Measurements from ENCODE around the gene NECTIN1.

Gene NECTIN1

DNA sequence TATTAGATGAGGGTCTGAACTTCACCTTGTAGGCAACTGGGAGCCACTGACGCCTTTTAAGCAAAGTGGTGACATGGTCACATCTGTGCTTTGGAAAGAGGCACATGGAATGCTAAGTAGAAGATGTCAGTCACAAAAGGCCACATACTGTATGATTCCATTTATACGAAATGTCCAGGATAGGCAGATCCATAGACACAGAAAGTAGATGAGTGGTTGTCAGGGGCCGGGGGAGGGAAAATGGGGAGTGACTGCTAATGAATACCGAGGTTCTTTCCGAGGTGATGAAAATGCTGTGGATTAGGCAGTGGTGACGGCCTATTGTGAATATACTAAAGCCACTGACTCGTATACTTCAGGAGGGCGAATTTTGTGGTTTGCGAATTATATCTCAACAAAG lies 20.6 kb downstream of the NECTIN1 start:
- no peaks in the 10 kb centered on the region for H3K27me3 Mint-ChIP-seq
- no peak overlapping the region for H3K27ac Mint-ChIP-seq
- no peaks in the 10 kb centered on the region for H3K36me3 Mint-ChIP-seq (ENCODE audit: low read depth)
- peaks cover 56% of the 10 kb centered on the region for H3K4me1 Mint-ChIP-seq (ENCODE audit: low read depth)
- no peak overlapping the region for H3K4me3 Mint-ChIP-seq
- intact Hi-C loops (cut with micrococcal nuclease), result no loop called here
- H3K9me3 Mint-ChIP-seq, result no peaks in the 10 kb centered on the region

GRCh38 chr11:119706887-119707286 lies 22.1 kb downstream of the NECTIN1 start:
- intact Hi-C loops (cut with micrococcal nuclease), result no loop called here
- no peaks in the 10 kb centered on the region for H3K36me3 Mint-ChIP-seq (ENCODE audit: low read depth)

GRCh38 chr11:119706029-119706428 lies 23.0 kb downstream of the NECTIN1 start:
- Mint-ChIP-seq H3K27ac (no peak overlapping the region), H3K36me3 (ENCODE audit: low read depth) (no peaks in the 10 kb centered on the region), H3K27me3 (no peaks in the 10 kb centered on the region), H3K4me3 (no peak overlapping the region), H3K4me1 (ENCODE audit: low read depth) (peaks cover 35% of the 10 kb centered on the region), H3K9me3 (no peaks in the 10 kb centered on the region)
- intact Hi-C loops (cut with micrococcal nuclease), result no loop called here

More at GRCh38 chr11:119706887-119707286, 22.1 kb downstream of the NECTIN1 start:
- H3K4me3 Mint-ChIP-seq, result no peak overlapping the region
- no peaks in the 10 kb centered on the region for H3K9me3 Mint-ChIP-seq
- H3K4me1 Mint-ChIP-seq (ENCODE audit: low read depth), result peaks cover 41% of the 10 kb centered on the region
- H3K27ac Mint-ChIP-seq, result no peak overlapping the region
- no peaks in the 10 kb centered on the region for H3K27me3 Mint-ChIP-seq

DNA sequence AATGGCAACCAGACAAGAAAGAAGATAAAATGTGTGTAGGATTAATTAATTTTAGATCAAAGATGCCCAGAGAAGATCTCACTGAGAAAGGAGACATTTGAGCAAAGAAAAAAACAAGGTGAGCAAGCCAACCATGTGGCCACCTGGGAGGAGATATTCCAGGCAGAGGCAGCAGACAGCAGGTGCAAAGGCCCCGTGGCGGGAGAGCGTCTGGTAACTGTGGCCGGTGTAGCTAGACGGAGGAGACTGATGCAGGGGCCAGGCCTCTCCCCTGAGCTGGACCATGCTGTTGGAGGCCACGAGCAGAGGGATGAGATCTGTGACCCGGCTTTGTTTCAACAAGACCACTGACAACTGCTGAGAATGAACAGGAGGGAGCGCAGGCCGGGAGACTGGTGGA lies 23.6 kb downstream of the NECTIN1 start:
- intact Hi-C loops (cut with micrococcal nuclease), result no loop called here
- no peak overlapping the region for H3K4me3 Mint-ChIP-seq
- no peaks in the 10 kb centered on the region for H3K27me3 Mint-ChIP-seq
- H3K4me1 Mint-ChIP-seq (ENCODE audit: low read depth), result peaks cover 40% of the 10 kb centered on the region
- H3K27ac Mint-ChIP-seq, result no peak overlapping the region
- no peaks in the 10 kb centered on the region for H3K9me3 Mint-ChIP-seq
- H3K36me3 Mint-ChIP-seq (ENCODE audit: low read depth), result no peaks in the 10 kb centered on the region

- Mint-ChIP-seq H3K9me3 (no peaks in the 10 kb centered on the region), H3K36me3 (ENCODE audit: low read depth) (no peaks in the 10 kb centered on the region), H3K27ac (no peak overlapping the region), H3K4me1 (ENCODE audit: low read depth) (peaks cover 38% of the 10 kb centered on the region), H3K4me3 (no peak overlapping the region), H3K27me3 (no peaks in the 10 kb centered on the region)
- intact Hi-C loops (cut with micrococcal nuclease), result no loop called here
These were observed 24.2 kb downstream of the NECTIN1 start for GRCh38 chr11:119704849-119705248.

- no peak overlapping the region for H3K27ac Mint-ChIP-seq
- H3K4me1 Mint-ChIP-seq (ENCODE audit: low read depth), result peaks cover 22% of the 10 kb centered on the region
- no peaks in the 10 kb centered on the region for H3K36me3 Mint-ChIP-seq (ENCODE audit: low read depth)
- H3K9me3 Mint-ChIP-seq, result no peaks in the 10 kb centered on the region
- H3K4me3 Mint-ChIP-seq, result no peak overlapping the region
- intact Hi-C loops (cut with micrococcal nuclease), result no loop called here
- H3K27me3 Mint-ChIP-seq, result no peaks in the 10 kb centered on the region
These were observed 27.1 kb downstream of the NECTIN1 start for GRCh38 chr11:119701591-119702549.

DNA sequence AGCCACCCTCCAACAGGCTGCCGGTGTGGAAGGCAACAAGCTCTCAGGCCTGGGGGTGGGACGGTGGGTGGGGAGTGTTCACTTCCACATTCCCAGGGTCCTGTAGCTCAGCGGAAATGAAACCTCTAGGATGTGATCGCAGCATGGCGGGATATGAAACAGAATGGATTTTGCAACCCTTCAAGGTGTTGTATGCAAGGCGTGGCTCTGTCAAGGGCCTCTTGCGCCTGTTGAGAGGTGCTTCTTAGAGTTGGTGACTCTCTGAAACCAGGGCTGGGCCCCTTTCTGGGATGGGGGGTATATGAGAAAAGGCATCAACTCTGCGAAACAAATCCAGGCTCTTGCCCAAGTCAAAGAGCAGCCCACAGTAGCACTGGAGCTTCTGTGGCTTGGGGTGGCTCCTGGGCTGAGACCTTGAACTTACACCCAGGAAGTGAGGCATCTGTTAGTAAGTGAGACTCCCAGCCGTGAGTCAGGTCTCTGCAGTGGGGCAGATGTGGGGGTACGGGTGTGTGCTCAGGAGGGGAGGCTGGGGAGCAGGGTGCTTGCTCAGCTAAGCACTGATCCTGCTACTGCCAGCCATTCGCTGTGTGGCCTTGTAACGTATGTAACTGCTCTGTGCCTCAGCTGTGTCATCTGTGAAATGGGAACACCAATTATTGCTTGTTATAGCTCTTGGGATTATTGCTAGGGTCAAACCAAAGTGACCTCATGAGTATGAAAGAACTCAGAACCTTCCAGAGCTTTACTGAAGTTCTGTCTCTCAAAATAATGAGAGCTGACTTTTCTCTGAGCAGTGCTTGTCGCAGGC lies 28.3 kb downstream of the NECTIN1 start:
- no peaks in the 10 kb centered on the region for H3K27me3 Mint-ChIP-seq
- H3K27ac Mint-ChIP-seq, result no peak overlapping the region
- H3K9me3 Mint-ChIP-seq, result no peaks in the 10 kb centered on the region
- no peaks in the 10 kb centered on the region for H3K36me3 Mint-ChIP-seq (ENCODE audit: low read depth)
- peaks cover 19% of the 10 kb centered on the region for H3K4me1 Mint-ChIP-seq (ENCODE audit: low read depth)
- intact Hi-C loops (cut with micrococcal nuclease), result no loop called here
- H3K4me3 Mint-ChIP-seq, result no peak overlapping the region

GRCh38 chr11:119700030-119700429 lies 29.0 kb downstream of the NECTIN1 start:
- Mint-ChIP-seq H3K4me3 (no peak overlapping the region), H3K9me3 (no peaks in the 10 kb centered on the region), H3K27ac (no peak overlapping the region), H3K27me3 (no peaks in the 10 kb centered on the region), H3K36me3 (ENCODE audit: low read depth) (no peaks in the 10 kb centered on the region), H3K4me1 (ENCODE audit: low read depth) (peaks cover 12% of the 10 kb centered on the region)
- intact Hi-C loops (cut with micrococcal nuclease), result no loop called here

DNA sequence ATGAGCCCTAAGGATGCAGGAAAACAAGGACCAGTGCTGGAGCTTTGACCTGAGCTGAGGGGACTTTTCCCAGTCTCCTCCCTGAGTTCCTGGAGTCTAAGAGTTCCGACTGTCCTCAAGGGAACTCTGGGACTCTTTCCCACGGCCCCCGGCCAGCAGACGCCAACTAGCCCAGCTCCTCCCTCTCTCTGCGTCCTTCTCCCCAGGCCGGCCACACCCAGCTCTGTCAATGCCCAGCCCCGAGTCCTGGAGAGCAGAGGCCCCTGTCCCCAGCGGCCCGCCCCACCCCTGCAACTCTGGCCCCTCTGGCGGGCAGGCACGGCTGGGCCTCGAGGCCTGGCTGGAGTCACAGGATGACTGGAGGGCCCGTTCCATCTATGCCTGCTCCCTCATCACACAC lies 29.8 kb downstream of the NECTIN1 start:
- Mint-ChIP-seq H3K9me3 (no peaks in the 10 kb centered on the region), H3K27ac (no peak overlapping the region), H3K27me3 (no peaks in the 10 kb centered on the region), H3K4me1 (ENCODE audit: low read depth) (peaks cover 19% of the 10 kb centered on the region), H3K4me3 (no peak overlapping the region), H3K36me3 (ENCODE audit: low read depth) (no peaks in the 10 kb centered on the region)
- intact Hi-C loops (cut with micrococcal nuclease), result no loop called here

GRCh38 chr11:119697882-119698281 lies 31.1 kb downstream of the NECTIN1 start:
- peaks cover 23% of the 10 kb centered on the region for H3K4me1 Mint-ChIP-seq (ENCODE audit: low read depth)
- H3K4me3 Mint-ChIP-seq, result no peak overlapping the region
- no peaks in the 10 kb centered on the region for H3K36me3 Mint-ChIP-seq (ENCODE audit: low read depth)
- H3K9me3 Mint-ChIP-seq, result no peaks in the 10 kb centered on the region
- intact Hi-C loops (cut with micrococcal nuclease), result no loop called here
- no peaks in the 10 kb centered on the region for H3K27me3 Mint-ChIP-seq
- no peak overlapping the region for H3K27ac Mint-ChIP-seq

- Mint-ChIP-seq H3K27ac (no peak overlapping the region), H3K36me3 (ENCODE audit: low read depth) (no peaks in the 10 kb centered on the region), H3K4me3 (no peak overlapping the region), H3K9me3 (no peaks in the 10 kb centered on the region), H3K4me1 (ENCODE audit: low read depth) (peaks cover 23% of the 10 kb centered on the region), H3K27me3 (no peaks in the 10 kb centered on the region)
- intact Hi-C loops (cut with micrococcal nuclease), result no loop called here
These were observed 31.6 kb downstream of the NECTIN1 start for GRCh38 chr11:119697445-119697844.

DNA sequence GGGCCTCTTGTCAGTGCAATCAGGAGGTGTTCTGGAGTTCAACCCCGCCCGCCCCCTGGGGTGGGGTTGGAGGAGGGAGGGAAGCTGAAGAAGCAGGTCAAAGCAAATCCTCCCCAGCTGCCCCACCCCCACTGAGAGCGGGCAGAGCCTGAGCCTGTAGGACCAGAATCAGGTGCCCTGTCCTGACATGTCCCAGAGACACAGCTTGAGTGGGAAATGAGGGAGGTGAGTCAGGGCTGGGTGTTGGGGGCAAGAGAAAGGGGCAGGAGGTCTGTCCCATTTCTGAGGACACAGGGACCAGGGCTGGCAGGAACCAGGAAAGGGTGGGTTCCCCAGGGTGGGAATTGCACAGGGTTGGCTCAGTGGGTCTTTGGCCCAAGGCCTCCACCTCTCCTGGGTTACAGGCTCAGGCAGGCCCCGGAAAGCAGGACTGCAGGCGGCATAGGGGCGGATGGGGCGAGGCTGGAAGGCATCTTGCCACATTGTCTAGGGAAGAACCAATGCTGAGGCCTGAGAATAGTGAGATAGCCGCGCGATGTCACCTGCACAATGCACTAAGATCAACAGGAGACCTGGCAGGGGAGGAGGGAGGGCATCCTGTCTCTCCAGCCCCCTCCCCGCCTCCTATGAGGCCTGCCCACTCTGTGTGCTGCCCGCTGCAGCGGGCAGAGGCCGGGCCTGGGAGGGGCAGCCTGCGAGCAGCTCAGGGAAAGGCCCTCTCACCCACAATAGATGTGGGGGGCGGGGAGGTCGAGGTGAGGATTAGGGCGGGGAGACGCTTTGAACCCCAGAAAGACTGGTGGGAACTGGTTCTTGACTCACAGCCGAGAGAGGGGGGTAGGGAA lies 32.4 kb downstream of the NECTIN1 start:
- Mint-ChIP-seq H3K36me3 (ENCODE audit: low read depth) (no peaks in the 10 kb centered on the region), H3K4me1 (ENCODE audit: low read depth) (peaks cover 27% of the 10 kb centered on the region), H3K27ac (no peak overlapping the region), H3K27me3 (no peaks in the 10 kb centered on the region), H3K9me3 (no peaks in the 10 kb centered on the region), H3K4me3 (no peak overlapping the region)
- intact Hi-C loops (cut with micrococcal nuclease), result no loop called here

DNA sequence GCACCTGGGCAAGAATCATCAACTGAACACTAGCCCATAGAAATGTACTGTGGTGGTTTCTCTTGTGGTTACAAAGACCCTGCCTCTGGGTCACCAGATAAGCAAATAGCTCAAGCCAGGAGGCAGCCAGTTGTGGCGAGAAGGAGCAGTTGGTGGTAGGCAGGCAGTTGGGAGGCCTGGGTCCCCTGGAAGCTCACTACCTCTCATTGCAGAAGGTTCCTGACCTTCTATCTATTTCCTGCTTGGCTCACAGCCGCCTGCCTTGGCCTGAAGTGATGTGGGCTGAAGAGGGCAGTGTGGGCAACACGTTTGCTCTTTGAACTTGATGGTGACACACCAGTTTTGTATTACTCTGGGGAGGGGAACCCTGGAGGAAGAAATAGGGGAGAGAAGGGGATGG lies 34.7 kb downstream of the NECTIN1 start:
- Mint-ChIP-seq H3K9me3 (no peaks in the 10 kb centered on the region), H3K27ac (no peak overlapping the region), H3K36me3 (ENCODE audit: low read depth) (no peaks in the 10 kb centered on the region), H3K4me3 (no peak overlapping the region), H3K4me1 (ENCODE audit: low read depth) (peaks cover 30% of the 10 kb centered on the region), H3K27me3 (no peaks in the 10 kb centered on the region)
- intact Hi-C loops (cut with micrococcal nuclease), result no loop called here

Measured in dendritic cell treated with granulocyte-macrophage colony-stimulating factor and Interleukin-4, amounts not matched to agents 40 ng/mL and 50 ng/mL, for 4 days (primary cell).